Hematopoietic multipotent progenitor cell treated with erythropoietin and hydrocortisone succinate and interleukin-3 and kit ligand, for 15 days (in vitro differentiated cells): ENCODE measurements around the gene WDR74.
"Not testable (repeated sequence)": the region's sequence is repeated elsewhere in the genome, so short reads cannot be mapped to it uniquely, and the experiment has no call there.

ENCODE experiments used
- DNase-seq: peaks from one replicate; pipeline ENCODE4 v3.0.0-alpha.2; 2015; ENCODE audit warnings: low spot score

The WDR74 gene

GRCh38 chr11:62840721-62841360 is 1.5 kb upstream of the WDR74 start:
- peak; percentile 73 for DNase-seq

GRCh38 chr11:62835336-62835735 is 4.1 kb downstream of the WDR74 start:
- DNase-seq = no peak

- DNase-seq = no peak
Measured at GRCh38 chr11:62832336-62833234, 6.8 kb downstream of the WDR74 start, which contains the start of gene TEX54. TEX54 (minus strand) TSS chr11:62832841.

GRCh38 chr11:62831520-62832335 is 7.7 kb downstream of the WDR74 start, which contains the start of gene STX5:
STX5 (minus strand) TSS chr11:62832051; CDS start chr11:62831243, 808 bp downstream.
- peak; percentile 100 for DNase-seq

- DNase-seq = no peak
Measured at GRCh38 chr11:62830904-62831519, 8.4 kb downstream of the WDR74 start.

GRCh38 chr11:62828130-62828529 is 11.3 kb downstream of the WDR74 start:
- not testable (repeated sequence) for DNase-seq

GRCh38 chr11:62823677-62824076 is 15.7 kb downstream of the WDR74 start:
- no peak for DNase-seq

- DNase-seq = no peak
Measured at GRCh38 chr11:62817129-62817528, 22.3 kb downstream of the WDR74 start.

- DNase-seq = no peak
Measured at GRCh38 chr11:62816557-62816956, 22.8 kb downstream of the WDR74 start.

- DNase-seq = no peak
Measured at GRCh38 chr11:62811659-62812058, 27.7 kb downstream of the WDR74 start.

- no peak for DNase-seq
Measured at GRCh38 chr11:62810748-62811147, 28.6 kb downstream of the WDR74 start.

- DNase-seq = no peak
Measured at GRCh38 chr11:62806611-62807121, 32.7 kb downstream of the WDR74 start.

- DNase-seq = no peak
Measured at GRCh38 chr11:62805961-62806441, 33.4 kb downstream of the WDR74 start.

GRCh38 chr11:62805076-62805892 is 34.1 kb downstream of the WDR74 start, which contains the start of gene NXF1:
NXF1 (minus strand) TSS chr11:62805440; CDS start chr11:62805356, 84 bp downstream.
- DNase-seq = peak; percentile 98

- DNase-seq = peak; percentile 20
Measured at GRCh38 chr11:62804310-62805075, 34.9 kb downstream of the WDR74 start.

- DNase-seq = no peak
Measured at GRCh38 chr11:62801071-62801470, 38.3 kb downstream of the WDR74 start.

- DNase-seq = no peak
Measured at GRCh38 chr11:62799486-62799885, 39.9 kb downstream of the WDR74 start.

GRCh38 chr11:62796281-62796680 is 43.1 kb downstream of the WDR74 start:
- DNase-seq = no peak

GRCh38 chr11:62794201-62794775 is 45.1 kb downstream of the WDR74 start:
- no peak for DNase-seq
